ENCODE results near the gene SIX3.
A peak's percentile ranks its signal among the peaks of the same experiment; 100 is the strongest.

SIX3 gene

GRCh38 chr2:44980751-44981713 lies 39.5 kb downstream of the SIX3 start:
- no peak for DNase-seq (ENCODE audit: low spot score)
- no peak for TF ChIP-seq CTCF (IDR thresholded peaks at IDR 0.05)
- no peak overlapping the region for H3K4me3 ChIP-seq
- H3K27ac ChIP-seq = no peak overlapping the region

- H3K4me3 ChIP-seq = no peak overlapping the region
- DNase-seq (ENCODE audit: low spot score) = no peak
- peak; percentile 78 for TF ChIP-seq CTCF (IDR thresholded peaks at IDR 0.05)
- H3K27ac ChIP-seq = no peak overlapping the region
These were observed 40.2 kb downstream of the SIX3 start for GRCh38 chr2:44981714-44982108.

GRCh38 chr2:44983836-44984604 lies 42.5 kb downstream of the SIX3 start:
- Histone ChIP-seq H3K27ac (no peak overlapping the region), H3K4me3 (no peak overlapping the region)
- no peak for TF ChIP-seq CTCF (IDR thresholded peaks at IDR 0.05)
- DNase-seq (ENCODE audit: low spot score) = no peak

DNA sequence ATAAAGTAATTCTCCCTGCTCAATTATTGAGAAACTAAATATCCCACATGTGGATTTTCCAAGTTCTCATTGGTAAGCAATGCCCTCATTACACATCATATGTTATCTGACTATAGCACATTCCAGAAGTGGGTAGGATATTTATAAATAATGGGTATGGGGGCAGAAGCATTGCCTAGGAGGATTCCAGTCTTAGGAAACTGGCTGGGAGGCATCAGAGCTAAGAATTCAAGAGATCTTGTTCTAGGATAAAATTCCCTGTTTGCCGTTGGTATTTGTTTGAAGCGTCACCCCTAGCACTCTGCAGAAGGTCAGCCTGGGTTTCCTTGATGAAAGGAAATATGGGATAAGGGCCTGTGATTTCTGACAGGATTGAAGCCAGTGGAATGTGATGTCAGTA lies 47.7 kb downstream of the SIX3 start:
- no peak for DNase-seq (ENCODE audit: low spot score)
- TF ChIP-seq CTCF (IDR thresholded peaks at IDR 0.05) = no peak
- Histone ChIP-seq H3K27ac (no peak overlapping the region), H3K4me3 (no peak overlapping the region)

GRCh38 chr2:44994377-44994776 lies 52.9 kb downstream of the SIX3 start:
- Histone ChIP-seq H3K4me3 (no peak overlapping the region), H3K27ac (no peak overlapping the region)
- no peak for TF ChIP-seq CTCF (IDR thresholded peaks at IDR 0.05)
- DNase-seq (ENCODE audit: low spot score) = no peak
